ENCODE data around the gene ADCY7. TPM values are rescaled to one million over a fixed set of nuclear protein-coding genes. Genes with fewer than 3 reads are reported as not detected.
A peak's percentile ranks its signal among the peaks of the same experiment; 100 is the strongest.

The ADCY7 gene
- total RNA-seq, 1 experiment from 2014 or later = 13.1 TPM

- no peaks in the 10 kb centered on the region for H3K27me3 ChIP-seq (ENCODE audit: low read length)
- H2AFZ ChIP-seq (ENCODE audit: low read length) = no peak overlapping the region
- ChIA-PET POLR2A (ENCODE audit: unreplicated experiment) (no interaction called here), CTCF (no interaction called here)
- H3K9me2 ChIP-seq (replicated peaks; ENCODE audit: low read length) = no peaks in the 10 kb centered on the region
- DNase-seq = no peak
- H3K4me3 ChIP-seq (ENCODE audit: low read length) = no peak overlapping the region
- no peak overlapping the region for H3K27ac ChIP-seq (ENCODE audit: low read length)
- TF ChIP-seq CTCF (conservative IDR thresholded peaks at IDR 0.05; ENCODE audit: low read depth, low read length) = no peak
- no peak for TF ChIP-seq EZH2phosphoT487 (IDR thresholded peaks at IDR 0.05; ENCODE audit: borderline replicate concordance, low read length)
- no peak for TF ChIP-seq EZH2 (IDR thresholded peaks at IDR 0.05; ENCODE audit: low read length, unreplicated experiment)
- H3K36me3 ChIP-seq (ENCODE audit: low read depth, low read length) = peaks cover 9% of the 10 kb centered on the region
- no peaks in the 10 kb centered on the region for H3F3A ChIP-seq (ENCODE audit: low read length, unreplicated experiment)
- no peaks in the 10 kb centered on the region for H3K79me2 ChIP-seq (ENCODE audit: low read length)
- BruUV-seq (replicated peaks) = TSS peak; percentile 18
- intact Hi-C loops (cut with micrococcal nuclease) = no loop called here
- no peak overlapping the region for H3K9ac ChIP-seq (ENCODE audit: low read length)
- 0 out of 2 replicates have a peak, but pooled peaks have one; percentile 7 for ATAC-seq
- H3K9me3 ChIP-seq (ENCODE audit: low read length) = no peaks in the 10 kb centered on the region
- H3K4me1 ChIP-seq (ENCODE audit: insufficient read depth, low read length) = peaks cover 4% of the 10 kb centered on the region; the same call in 1 of the 2 replicates
- H4K20me1 ChIP-seq (ENCODE audit: low read length) = no peaks in the 10 kb centered on the region
- H3K4me2 ChIP-seq (ENCODE audit: low read length) = no peak overlapping the region
Measured at GRCh38 chr16:50311134-50311528, 44.8 kb downstream of the ADCY7 start.

- Histone ChIP-seq H3F3A (ENCODE audit: low read length, unreplicated experiment) (no peaks in the 10 kb centered on the region), H3K36me3 (ENCODE audit: low read depth, low read length) (peaks cover 9% of the 10 kb centered on the region), H3K4me2 (ENCODE audit: low read length) (no peak overlapping the region), H4K20me1 (ENCODE audit: low read length) (no peaks in the 10 kb centered on the region), H3K27me3 (ENCODE audit: low read length) (no peaks in the 10 kb centered on the region), H3K9me2 (replicated peaks; ENCODE audit: low read length) (no peaks in the 10 kb centered on the region), H3K9ac (ENCODE audit: low read length) (no peak overlapping the region), H3K9me3 (ENCODE audit: low read length) (no peaks in the 10 kb centered on the region), H3K4me1 (ENCODE audit: insufficient read depth, low read length) (peaks cover 4% of the 10 kb centered on the region; the same call in 1 of the 2 replicates), H3K79me2 (ENCODE audit: low read length) (no peaks in the 10 kb centered on the region), H2AFZ (ENCODE audit: low read length) (no peak overlapping the region), H3K4me3 (ENCODE audit: low read length) (no peak overlapping the region), H3K27ac (ENCODE audit: low read length) (no peak overlapping the region)
- POLR2A ChIA-PET (ENCODE audit: unreplicated experiment) = no interaction called here
- ATAC-seq = no peak
- BruUV-seq (replicated peaks) = no TSS peak
- no peak for TF ChIP-seq EZH2phosphoT487 (IDR thresholded peaks at IDR 0.05; ENCODE audit: borderline replicate concordance, low read length)
- TF ChIP-seq EZH2 (IDR thresholded peaks at IDR 0.05; ENCODE audit: low read length, unreplicated experiment) = no peak
- TF ChIP-seq CTCF (conservative IDR thresholded peaks at IDR 0.05; ENCODE audit: low read depth, low read length) = no peak
- CTCF ChIA-PET = no interaction called here
- intact Hi-C loops (cut with micrococcal nuclease) = no loop called here
- no peak for DNase-seq
Measured at GRCh38 chr16:50311891-50312501, 45.6 kb downstream of the ADCY7 start.
